ENCODE measurements around the gene MEG3.
"Not testable (repeated sequence)": the region's sequence is repeated elsewhere in the genome, so short reads cannot be mapped to it uniquely, and the experiment has no call there.

The MEG3 gene

DNA sequence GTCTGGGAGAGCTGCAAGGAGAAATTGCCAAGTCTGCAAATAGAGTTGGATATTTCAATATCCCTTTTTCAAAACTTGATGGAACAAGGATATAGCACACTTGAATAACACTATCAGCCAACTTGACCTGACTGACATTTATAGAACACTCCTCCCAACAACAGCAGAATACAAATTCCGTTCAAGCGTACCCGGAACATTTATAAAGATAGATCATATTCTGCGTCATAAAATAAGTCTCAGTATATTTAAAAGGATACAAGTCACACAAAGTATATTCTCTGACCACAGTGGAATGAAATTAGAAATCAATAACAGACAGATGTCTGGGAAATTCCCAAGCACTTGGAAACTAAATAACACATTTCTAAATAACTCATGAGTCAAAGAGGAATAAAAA lies 29.0 kb upstream of the MEG3 start:
- H3K27me3 ChIP-seq (ENCODE audit: insufficient read depth, low read length, poor library complexity, severe bottlenecking) = no peaks in the 10 kb centered on the region
- H3K4me3 ChIP-seq (ENCODE audit: low read length, poor library complexity, severe bottlenecking) = no peak overlapping the region
- H3K9ac ChIP-seq (ENCODE audit: low read depth, low read length, poor library complexity, severe bottlenecking) = no peak overlapping the region
- H3K79me2 ChIP-seq (ENCODE audit: insufficient read depth, low read length) = no peaks in the 10 kb centered on the region
- H3K36me3 ChIP-seq (ENCODE audit: insufficient read depth, low read length) = no peaks in the 10 kb centered on the region
- H2AFZ ChIP-seq (ENCODE audit: low read length) = no peak overlapping the region
- no peaks in the 10 kb centered on the region for H4K20me1 ChIP-seq (ENCODE audit: insufficient read depth, low read length, poor library complexity, severe bottlenecking)
- H3K4me1 ChIP-seq (ENCODE audit: insufficient read depth, low read length, poor library complexity, severe bottlenecking) = no peaks in the 10 kb centered on the region
- H3F3A ChIP-seq (ENCODE audit: low read depth) = no peaks in the 10 kb centered on the region
- H3K4me2 ChIP-seq (ENCODE audit: low read depth, low read length, poor library complexity, severe bottlenecking) = no peak overlapping the region
- TF ChIP-seq, protein P1, sequence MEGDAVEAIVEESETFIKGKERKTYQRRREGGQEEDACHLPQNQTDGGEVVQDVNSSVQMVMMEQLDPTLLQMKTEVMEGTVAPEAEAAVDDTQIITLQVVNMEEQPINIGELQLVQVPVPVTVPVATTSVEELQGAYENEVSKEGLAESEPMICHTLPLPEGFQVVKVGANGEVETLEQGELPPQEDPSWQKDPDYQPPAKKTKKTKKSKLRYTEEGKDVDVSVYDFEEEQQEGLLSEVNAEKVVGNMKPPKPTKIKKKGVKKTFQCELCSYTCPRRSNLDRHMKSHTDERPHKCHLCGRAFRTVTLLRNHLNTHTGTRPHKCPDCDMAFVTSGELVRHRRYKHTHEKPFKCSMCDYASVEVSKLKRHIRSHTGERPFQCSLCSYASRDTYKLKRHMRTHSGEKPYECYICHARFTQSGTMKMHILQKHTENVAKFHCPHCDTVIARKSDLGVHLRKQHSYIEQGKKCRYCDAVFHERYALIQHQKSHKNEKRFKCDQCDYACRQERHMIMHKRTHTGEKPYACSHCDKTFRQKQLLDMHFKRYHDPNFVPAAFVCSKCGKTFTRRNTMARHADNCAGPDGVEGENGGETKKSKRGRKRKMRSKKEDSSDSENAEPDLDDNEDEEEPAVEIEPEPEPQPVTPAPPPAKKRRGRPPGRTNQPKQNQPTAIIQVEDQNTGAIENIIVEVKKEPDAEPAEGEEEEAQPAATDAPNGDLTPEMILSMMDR (conservative IDR thresholded peaks at IDR 0.05; ENCODE audit: low read length) = no peak
- TF ChIP-seq EZH2phosphoT487 (IDR thresholded peaks at IDR 0.05; ENCODE audit: borderline replicate concordance) = no peak
- H3K9me2 ChIP-seq (replicated peaks; ENCODE audit: low read depth, low read length) = no peaks in the 10 kb centered on the region
- H3K9me3 ChIP-seq (ENCODE audit: insufficient read depth, low read depth, low read length) = no peaks in the 10 kb centered on the region

GRCh38 chr14:100800041-100800440 lies 25.9 kb upstream of the MEG3 start:
- no peaks in the 10 kb centered on the region for H3K36me3 ChIP-seq (ENCODE audit: insufficient read depth, low read length)
- no peaks in the 10 kb centered on the region for H3K79me2 ChIP-seq (ENCODE audit: insufficient read depth, low read length)
- H3K9me2 ChIP-seq (replicated peaks; ENCODE audit: low read depth, low read length) = no peaks in the 10 kb centered on the region
- no peak overlapping the region for H3K4me2 ChIP-seq (ENCODE audit: low read depth, low read length, poor library complexity, severe bottlenecking)
- TF ChIP-seq, protein P1 (conservative IDR thresholded peaks at IDR 0.05; ENCODE audit: low read length) = no peak
- no peak for TF ChIP-seq EZH2phosphoT487 (IDR thresholded peaks at IDR 0.05; ENCODE audit: borderline replicate concordance)
- no peaks in the 10 kb centered on the region for H3K4me1 ChIP-seq (ENCODE audit: insufficient read depth, low read length, poor library complexity, severe bottlenecking)
- H2AFZ ChIP-seq (ENCODE audit: low read length) = no peak overlapping the region
- no peaks in the 10 kb centered on the region for H3F3A ChIP-seq (ENCODE audit: low read depth)
- no peaks in the 10 kb centered on the region for H4K20me1 ChIP-seq (ENCODE audit: insufficient read depth, low read length, poor library complexity, severe bottlenecking)
- H3K9me3 ChIP-seq (ENCODE audit: insufficient read depth, low read depth, low read length) = no peaks in the 10 kb centered on the region
- no peaks in the 10 kb centered on the region for H3K27me3 ChIP-seq (ENCODE audit: insufficient read depth, low read length, poor library complexity, severe bottlenecking)
- no peak overlapping the region for H3K4me3 ChIP-seq (ENCODE audit: low read length, poor library complexity, severe bottlenecking)
- H3K9ac ChIP-seq (ENCODE audit: low read depth, low read length, poor library complexity, severe bottlenecking) = no peak overlapping the region

GRCh38 chr14:100801433-100801832 lies 24.5 kb upstream of the MEG3 start:
- H2AFZ ChIP-seq (ENCODE audit: low read length); H3K27me3 ChIP-seq (ENCODE audit: insufficient read depth, low read length, poor library complexity, severe bottlenecking); H3K9me3 ChIP-seq (ENCODE audit: insufficient read depth, low read depth, low read length); H3K79me2 ChIP-seq (ENCODE audit: insufficient read depth, low read length); H3K9me2 ChIP-seq (replicated peaks; ENCODE audit: low read depth, low read length); H3K4me1 ChIP-seq (ENCODE audit: insufficient read depth, low read length, poor library complexity, severe bottlenecking); H3K4me2 ChIP-seq (ENCODE audit: low read depth, low read length, poor library complexity, severe bottlenecking); H3F3A ChIP-seq (ENCODE audit: low read depth); H4K20me1 ChIP-seq (ENCODE audit: insufficient read depth, low read length, poor library complexity, severe bottlenecking); H3K9ac ChIP-seq (ENCODE audit: low read depth, low read length, poor library complexity, severe bottlenecking); H3K36me3 ChIP-seq (ENCODE audit: insufficient read depth, low read length); H3K4me3 ChIP-seq (ENCODE audit: low read length, poor library complexity, severe bottlenecking): not testable (repeated sequence)

DNA sequence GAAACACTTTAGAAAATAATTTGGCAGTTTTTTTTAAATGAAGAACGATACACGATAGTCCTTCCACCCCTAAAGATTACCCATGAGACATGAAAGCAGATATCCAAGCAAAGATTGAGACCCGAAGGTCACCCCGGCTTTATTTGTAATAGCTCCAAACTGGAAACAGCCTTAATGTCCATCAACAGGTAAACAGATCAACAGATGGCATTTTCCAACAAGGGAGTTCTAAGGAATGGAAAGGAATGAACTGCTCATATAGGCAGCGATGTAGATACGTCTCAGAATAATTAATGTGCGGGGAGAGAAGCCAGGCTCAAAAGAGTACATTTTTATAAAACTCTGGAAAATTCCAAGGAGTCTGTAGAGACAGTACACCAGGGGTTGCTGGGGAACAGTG lies 23.7 kb upstream of the MEG3 start:
- no peaks in the 10 kb centered on the region for H3K4me1 ChIP-seq (ENCODE audit: insufficient read depth, low read length, poor library complexity, severe bottlenecking)
- H3K79me2 ChIP-seq (ENCODE audit: insufficient read depth, low read length) = no peaks in the 10 kb centered on the region
- H3K4me3 ChIP-seq (ENCODE audit: low read length, poor library complexity, severe bottlenecking) = no peak overlapping the region
- H3K36me3 ChIP-seq (ENCODE audit: insufficient read depth, low read length) = no peaks in the 10 kb centered on the region
- no peaks in the 10 kb centered on the region for H4K20me1 ChIP-seq (ENCODE audit: insufficient read depth, low read length, poor library complexity, severe bottlenecking)
- no peaks in the 10 kb centered on the region for H3K9me2 ChIP-seq (replicated peaks; ENCODE audit: low read depth, low read length)
- H3K4me2 ChIP-seq (ENCODE audit: low read depth, low read length, poor library complexity, severe bottlenecking) = no peak overlapping the region
- H2AFZ ChIP-seq (ENCODE audit: low read length) = no peak overlapping the region
- no peaks in the 10 kb centered on the region for H3K27me3 ChIP-seq (ENCODE audit: insufficient read depth, low read length, poor library complexity, severe bottlenecking)
- no peaks in the 10 kb centered on the region for H3K9me3 ChIP-seq (ENCODE audit: insufficient read depth, low read depth, low read length)
- H3F3A ChIP-seq (ENCODE audit: low read depth) = no peaks in the 10 kb centered on the region
- TF ChIP-seq, protein P1 (conservative IDR thresholded peaks at IDR 0.05; ENCODE audit: low read length) = no peak
- no peak for TF ChIP-seq EZH2phosphoT487 (IDR thresholded peaks at IDR 0.05; ENCODE audit: borderline replicate concordance)
- H3K9ac ChIP-seq (ENCODE audit: low read depth, low read length, poor library complexity, severe bottlenecking) = no peak overlapping the region

Measured in Loucy (cell line).